GM19463 (cell line): ENCODE data around the gene KARS1.

Source experiments
- ATAC-seq: cut with Tn5 transposase; IDR thresholded peaks from one replicate; pipeline ENCODE4 v1.9.1; 2021; ENCODE audit warnings: mild to moderate bottlenecking, moderate library complexity; ENCODE audit not compliant: unreplicated experiment

The KARS1 gene

GRCh38 chr16:75647492-75648264 lies at the start of gene KARS1, which contains the start of gene TERF2IP:
TSS of gene KARS1 (minus strand) at chr16:75647665. CDS start at chr16:75647639, 26 bp downstream.
TSS of gene TERF2IP (plus strand) at chr16:75647773. CDS start at chr16:75647883, 110 bp downstream.
- ATAC-seq, result peak; percentile 82

- ATAC-seq, result no peak
These were observed 48.2 kb upstream of the KARS1 start for GRCh38 chr16:75695708-75696107.

DNA sequence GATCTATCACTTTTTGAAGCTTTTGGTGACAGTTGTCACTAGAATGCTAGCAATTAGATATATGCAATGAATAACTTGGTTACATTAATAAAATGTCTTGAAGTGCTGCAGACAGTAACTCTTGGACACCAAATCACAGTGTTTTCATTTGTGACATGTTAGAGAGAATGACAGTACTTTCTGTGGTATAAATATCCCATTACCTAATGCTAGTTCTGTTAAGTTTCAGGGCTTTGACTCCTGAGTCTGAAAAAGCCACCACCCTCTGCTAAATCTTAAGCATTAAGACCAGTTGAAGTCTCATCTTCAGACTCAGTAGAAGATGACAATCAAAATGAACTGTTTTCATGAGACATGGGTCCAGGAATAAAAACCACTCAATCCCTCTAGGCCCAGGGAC lies 39.9 kb upstream of the KARS1 start:
- ATAC-seq, result no peak

- ATAC-seq, result no peak
These were observed 34.8 kb upstream of the KARS1 start for GRCh38 chr16:75682308-75682707.

DNA sequence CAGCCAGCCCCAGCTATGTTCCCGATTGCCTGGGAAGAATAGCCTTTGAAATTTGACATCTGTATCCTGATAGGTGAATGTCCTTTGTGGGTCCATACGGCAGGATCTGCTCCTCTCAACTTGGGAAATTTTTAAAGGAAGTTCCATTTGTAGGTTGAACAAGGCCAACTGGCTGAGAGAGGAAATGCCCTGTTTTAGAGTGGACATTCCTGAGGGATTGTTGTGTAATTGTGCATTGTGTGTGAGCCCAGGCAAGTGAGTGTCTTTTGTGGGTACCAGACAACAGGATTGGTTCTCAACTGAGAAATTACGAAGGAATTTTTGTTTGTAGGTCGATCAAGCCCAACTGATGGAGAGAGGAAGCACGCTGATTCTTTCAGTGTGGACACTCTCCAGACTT lies 31.9 kb upstream of the KARS1 start:
- ATAC-seq, result no peak

DNA sequence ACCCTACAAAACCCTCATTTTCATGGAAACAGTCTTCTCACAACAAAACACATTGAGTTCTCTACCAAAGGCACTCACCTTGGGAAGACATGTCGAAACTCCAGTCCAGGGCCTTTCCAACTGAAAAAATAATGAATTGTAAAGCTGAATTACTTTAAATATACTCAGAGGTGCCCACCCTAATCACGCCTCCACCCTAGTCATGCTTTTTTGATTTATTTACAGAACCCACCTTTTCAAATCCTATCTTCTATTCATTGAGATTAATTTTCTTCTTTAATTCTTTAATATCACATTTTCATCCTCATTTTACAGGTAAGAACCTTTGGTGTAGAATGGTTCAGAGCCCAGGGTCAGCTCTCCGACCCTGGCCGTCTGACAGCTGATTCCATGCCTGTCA lies 29.4 kb upstream of the KARS1 start, which contains the start of gene CPHXL2:
Gene CPHXL2 (minus strand): TSS at position 101 of the 400 bp plus-strand sequence. CDS start 10 bp downstream, at position 91.
- no peak for ATAC-seq

DNA sequence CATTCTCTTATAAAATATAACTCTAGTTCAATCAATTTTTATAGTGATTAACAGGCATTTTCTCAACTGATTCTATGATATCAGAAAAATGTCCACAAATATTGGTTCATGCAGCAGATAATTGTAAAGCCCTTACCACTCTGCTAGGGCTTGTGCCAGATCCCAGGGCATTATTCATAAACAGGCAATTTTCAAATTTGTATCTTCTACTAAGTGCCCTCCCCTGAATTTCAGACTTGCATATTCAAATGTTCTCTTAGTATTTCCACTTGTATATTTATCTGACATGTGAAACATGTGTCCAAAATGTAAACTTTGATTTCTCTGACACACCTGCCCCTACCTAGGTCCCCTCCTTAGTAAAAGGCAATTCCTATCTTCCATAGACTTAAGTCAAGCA lies 20.0 kb upstream of the KARS1 start:
- no peak for ATAC-seq

- no peak for ATAC-seq
These were observed 13.3 kb upstream of the KARS1 start for GRCh38 chr16:75660726-75661302.

DNA sequence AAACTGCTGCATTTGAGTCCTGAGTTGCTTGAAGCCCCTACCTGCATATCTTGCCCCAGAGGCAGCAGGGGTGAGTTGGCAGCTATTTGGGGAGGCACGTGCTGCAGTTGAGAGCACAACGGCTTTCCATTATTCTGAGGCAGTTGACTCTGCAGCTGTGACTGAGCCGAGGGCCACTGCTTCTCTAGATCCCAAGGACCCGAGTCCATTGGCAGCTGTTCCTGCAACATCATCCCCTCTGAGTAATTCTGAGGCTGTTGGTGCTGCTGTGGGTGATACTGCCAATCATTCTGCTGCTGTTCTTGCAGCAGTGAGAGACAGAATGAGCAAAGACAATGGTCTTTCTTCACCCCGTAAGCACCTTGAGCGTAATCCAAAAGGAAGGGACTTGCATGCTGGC lies 12.9 kb upstream of the KARS1 start:
- ATAC-seq, result no peak

- no peak for ATAC-seq
These were observed 10.7 kb upstream of the KARS1 start for GRCh38 chr16:75658175-75658574.

GRCh38 chr16:75653922-75654321 lies 6.5 kb upstream of the KARS1 start:
- no peak for ATAC-seq

DNA sequence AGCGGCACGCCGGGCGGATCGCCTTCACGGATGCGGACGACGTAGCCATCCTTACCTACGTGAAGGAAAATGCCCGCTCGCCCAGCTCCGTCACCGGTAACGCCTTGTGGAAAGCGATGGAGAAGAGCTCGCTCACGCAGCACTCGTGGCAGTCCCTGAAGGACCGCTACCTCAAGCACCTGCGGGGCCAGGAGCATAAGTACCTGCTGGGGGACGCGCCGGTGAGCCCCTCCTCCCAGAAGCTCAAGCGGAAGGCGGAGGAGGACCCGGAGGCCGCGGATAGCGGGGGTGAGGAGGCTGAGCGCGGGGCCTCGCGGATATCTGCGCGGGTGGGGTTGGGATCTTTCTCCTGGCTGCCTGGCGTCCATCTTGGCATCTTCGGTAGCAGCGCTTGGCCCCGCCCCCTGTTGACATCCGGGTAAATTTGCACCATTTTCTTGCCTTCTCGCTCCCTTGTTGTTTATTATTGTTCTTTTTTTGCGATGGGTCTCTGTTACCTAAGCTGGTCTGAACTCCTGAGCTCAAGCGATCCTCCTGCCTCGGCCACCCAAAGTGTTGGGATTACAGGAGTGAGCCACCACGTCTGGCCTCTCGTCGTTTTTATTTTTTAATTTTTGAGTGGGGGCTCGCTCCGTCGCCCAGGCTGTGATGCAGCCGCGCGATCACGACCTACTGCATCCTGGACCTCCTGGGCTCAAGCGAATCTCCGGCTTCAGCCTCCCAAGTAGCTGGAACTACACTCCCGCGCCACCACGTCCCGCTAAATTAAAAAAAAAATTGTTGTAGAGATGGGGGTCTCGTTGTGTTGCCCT lies 1.0 kb upstream of the KARS1 start:
- peak; percentile 21 for ATAC-seq

- ATAC-seq, result peak; percentile 16
These were observed 363 bp downstream of the KARS1 start for GRCh38 chr16:75647112-75647491.

DNA sequence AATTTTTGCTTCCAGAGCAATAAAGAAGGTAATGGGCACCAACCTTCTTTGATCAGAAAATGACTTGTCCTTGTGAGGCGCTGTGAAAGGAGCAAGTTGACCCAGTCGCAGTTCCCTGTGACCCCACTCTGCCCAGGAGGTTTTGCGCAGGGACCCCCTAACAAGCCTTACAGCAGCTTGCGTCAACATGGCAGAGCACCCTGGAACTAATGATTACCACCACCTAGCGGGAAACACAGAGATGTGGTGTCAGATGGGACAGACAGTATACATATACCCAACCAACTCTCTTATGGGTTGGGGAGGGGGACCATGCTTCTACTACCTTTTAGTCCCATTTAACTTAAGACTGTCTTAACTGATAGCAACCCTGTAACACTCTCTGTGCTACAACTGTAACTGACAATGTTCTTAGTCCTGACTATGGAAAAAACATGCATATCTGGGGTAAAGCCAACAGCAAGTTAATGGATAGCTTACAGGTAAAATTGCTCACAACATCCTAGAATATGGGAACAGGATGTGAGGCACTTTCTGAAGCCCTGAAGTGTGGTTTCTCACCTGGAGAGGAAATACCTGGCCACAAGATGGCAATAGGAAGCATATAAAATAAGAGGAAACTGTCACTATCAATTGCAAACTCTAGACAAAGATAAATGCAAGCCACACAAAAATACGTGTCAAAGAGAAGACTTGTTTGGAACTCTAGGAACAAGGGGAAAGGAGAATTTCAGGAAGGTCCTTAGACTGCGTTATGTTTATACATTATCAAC lies 3.0 kb downstream of the KARS1 start:
- ATAC-seq, result no peak

GRCh38 chr16:75640598-75640997 lies 6.9 kb downstream of the KARS1 start:
- ATAC-seq, result no peak

- no peak for ATAC-seq
These were observed 12.4 kb downstream of the KARS1 start for GRCh38 chr16:75635036-75635435.

GRCh38 chr16:75632857-75633256 lies 14.6 kb downstream of the KARS1 start:
- no peak for ATAC-seq

DNA sequence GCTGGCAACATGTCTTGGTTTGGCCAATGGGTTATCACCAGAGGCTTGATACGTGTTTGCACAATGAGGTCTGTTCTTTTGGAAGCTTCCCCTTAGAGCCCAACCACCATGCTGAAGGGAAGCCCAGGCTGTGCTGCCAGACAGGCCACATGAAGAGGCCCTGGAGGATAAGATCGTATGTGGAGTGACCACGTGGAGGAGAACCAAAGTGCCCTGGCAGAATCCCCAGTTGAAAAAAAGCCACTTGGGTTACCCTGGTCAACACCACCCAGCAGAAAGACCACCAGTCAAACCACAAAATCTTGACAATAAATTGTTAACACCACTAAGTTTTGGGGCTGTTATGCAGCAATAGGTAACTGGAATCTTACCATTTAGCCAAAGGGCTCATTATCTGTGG lies 17.4 kb downstream of the KARS1 start:
- no peak for ATAC-seq

GRCh38 chr16:75629132-75629531 lies 18.3 kb downstream of the KARS1 start:
- no peak for ATAC-seq

- no peak for ATAC-seq
These were observed 19.1 kb downstream of the KARS1 start for GRCh38 chr16:75628351-75628750.

- ATAC-seq, result no peak
These were observed 19.6 kb downstream of the KARS1 start for GRCh38 chr16:75627851-75628250.
